GM19099 (cell line): ENCODE data around the gene FGL2.

ENCODE experiments used
- POLR2A ChIP-seq: IDR thresholded peaks from 3 replicates; pipeline ENCODE4 v1.6.1; 2011; ENCODE audit warnings: low read depth; ENCODE audit not compliant: insufficient read length; ENCODE audit errors: extremely low read depth

The FGL2 gene

GRCh38 chr7:77181734-77182133 lies 17.9 kb downstream of the FGL2 start:
- no peak for TF ChIP-seq POLR2A

DNA sequence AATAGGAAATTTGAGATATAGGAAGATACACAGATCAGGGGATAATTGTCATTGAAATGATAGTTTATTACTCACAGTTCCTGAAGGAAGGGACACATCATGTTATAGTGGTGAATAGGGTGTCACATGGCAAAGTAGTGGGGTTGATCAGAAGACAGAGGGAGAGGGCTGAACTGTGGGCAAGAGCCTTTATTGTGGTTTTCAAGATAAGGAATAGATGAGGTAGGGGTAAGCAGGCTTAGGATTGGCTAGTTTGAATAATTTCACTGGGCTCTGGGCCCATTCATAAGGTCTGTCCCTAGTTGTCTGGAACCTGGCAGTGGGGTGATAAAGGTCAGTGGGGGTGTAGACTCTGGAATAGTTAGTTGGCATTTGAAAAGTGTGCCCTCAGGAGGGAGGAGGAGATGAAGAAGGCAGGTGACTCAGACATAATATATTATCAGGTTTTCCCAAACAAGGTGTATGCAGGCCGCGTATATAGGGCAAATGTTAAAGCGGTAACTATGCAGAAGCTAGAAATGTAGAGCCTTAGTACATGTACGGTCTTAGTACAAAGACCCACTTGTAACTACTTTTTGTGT lies 18.5 kb downstream of the FGL2 start:
- no peak for TF ChIP-seq POLR2A

DNA sequence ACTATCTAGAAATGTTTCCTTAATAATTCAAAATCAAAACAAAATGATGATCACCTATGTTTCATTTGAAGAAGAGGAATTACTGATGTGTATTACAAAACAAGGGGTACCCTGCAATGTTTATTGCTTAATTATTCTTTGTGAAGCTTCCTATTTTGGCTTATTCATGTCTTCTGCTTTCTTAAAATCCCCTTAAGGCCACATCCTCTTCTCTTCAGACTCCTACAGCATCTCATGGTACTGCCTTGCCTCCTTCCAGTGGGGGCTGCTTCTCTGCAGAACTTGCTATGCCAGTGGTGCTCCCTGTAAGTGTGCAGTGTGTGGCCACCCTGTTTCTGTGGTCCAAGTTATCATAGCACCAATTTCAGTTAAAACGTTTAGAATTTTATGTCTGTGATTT lies 42.2 kb downstream of the FGL2 start:
- no peak for TF ChIP-seq POLR2A
